Measurements from ENCODE around the gene STMND1. TPM values are rescaled to one million over a fixed set of nuclear protein-coding genes. Genes with fewer than 3 reads are reported as not detected.

STMND1 gene
- total and polyA plus RNA-seq, 7 donors: not detected

GRCh38 chr6:17100806-17101205 is 1.0 kb upstream of the STMND1 start:
- intact Hi-C loops (cut with DNase I): no loop called here
- Histone ChIP-seq H3K4me3 (no peak overlapping the region), H3K27ac (no peak overlapping the region), H3K27me3 (ENCODE audit: insufficient read depth in 3 of 3, low read length in 2 of 3) (peaks cover 0 to 15% (median 5%) of the 10 kb centered on the region in 3 donors), H3K36me3 (ENCODE audit: insufficient read depth in 1 of 2, low read depth in 1 of 2) (no peaks in the 10 kb centered on the region), H3K9me3 (no peaks in the 10 kb centered on the region), H3K4me1 (peaks cover 6% of the 10 kb centered on the region)
- no peak for DNase-seq
- TF ChIP-seq CTCF (IDR thresholded peaks at IDR 0.05): no peak
- ATAC-seq: no peak
- WGBS, 3 donors: 83 to 94% (median 86%) methylated on average over 1 of the region's 1 CpG

- no peak for DNase-seq
- H3K27me3 ChIP-seq (ENCODE audit: insufficient read depth in 3 of 3, low read length in 2 of 3): peaks cover 0 to 15% (median 5%) of the 10 kb centered on the region in 3 donors
- H3K36me3 ChIP-seq (ENCODE audit: insufficient read depth in 1 of 2, low read depth in 1 of 2): no peaks in the 10 kb centered on the region
- ATAC-seq: no peak
- H3K27ac ChIP-seq: no peak overlapping the region
- peaks cover 6% of the 10 kb centered on the region for H3K4me1 ChIP-seq
- TF ChIP-seq CTCF (IDR thresholded peaks at IDR 0.05): no peak
- no peaks in the 10 kb centered on the region for H3K9me3 ChIP-seq
- intact Hi-C loops (cut with DNase I): no loop called here
- WGBS, 3 donors: 24 to 29% (median 26%) methylated on average over 23 of the region's 23 CpGs
- peak overlapping the region; percentile 68 for H3K4me3 ChIP-seq
Measured at GRCh38 chr6:17102258-17102870, 514 bp downstream of the STMND1 start.

GRCh38 chr6:17103715-17104114 is 1.9 kb downstream of the STMND1 start:
- Histone ChIP-seq H3K9me3 (no peaks in the 10 kb centered on the region), H3K27me3 (ENCODE audit: insufficient read depth in 3 of 3, low read length in 2 of 3) (peaks cover 0 to 15% (median 5%) of the 10 kb centered on the region in 3 donors), H3K4me1 (peaks cover 6% of the 10 kb centered on the region), H3K27ac (no peak overlapping the region), H3K36me3 (ENCODE audit: insufficient read depth in 1 of 2, low read depth in 1 of 2) (no peaks in the 10 kb centered on the region), H3K4me3 (no peak overlapping the region)
- no peak for ATAC-seq
- TF ChIP-seq CTCF (IDR thresholded peaks at IDR 0.05): no peak
- 87 to 90% (median 89%) methylated on average over 8 of the region's 8 CpGs for WGBS, 3 donors
- intact Hi-C loops (cut with DNase I): no loop called here
- DNase-seq: no peak

GRCh38 chr6:17107863-17108262 is 6.0 kb downstream of the STMND1 start:
- ATAC-seq: no peak
- intact Hi-C loops (cut with DNase I): no loop called here
- no peak for TF ChIP-seq CTCF (IDR thresholded peaks at IDR 0.05)
- H3K4me3 ChIP-seq: no peak overlapping the region
- no peaks in the 10 kb centered on the region for H3K4me1 ChIP-seq
- H3K27ac ChIP-seq: no peak overlapping the region
- DNase-seq: no peak
- peaks cover 0 to 6% (median 5%) of the 10 kb centered on the region in 3 donors for H3K27me3 ChIP-seq (ENCODE audit: insufficient read depth in 3 of 3, low read length in 2 of 3)
- no peaks in the 10 kb centered on the region for H3K36me3 ChIP-seq (ENCODE audit: insufficient read depth in 1 of 2, low read depth in 1 of 2)
- H3K9me3 ChIP-seq: no peaks in the 10 kb centered on the region

All from psoas muscle (tissue), 8 donors.